T-helper 17 cell (primary cell): ENCODE data around the gene APBB3. TPM values are rescaled to one million over a fixed set of nuclear protein-coding genes. Genes with fewer than 3 reads are reported as not detected.
A peak's percentile ranks its signal among the peaks of the same experiment; 100 is the strongest.

Source experiments
- ATAC-seq: fragments of 150-1000 bp; cut with Tn5 transposase; 2 replicates; pipeline ENCODE4 v1.10.0; 2021; ENCODE audit warnings: mild to moderate bottlenecking, moderate library complexity
- DNase-seq, 3 donors: peaks; one replicate each; pipeline versions ENCODE4 v3.0.0 to v3.0.0-alpha.2; 2020 to 2021
- H3K9me3 ChIP-seq: one replicate; pipeline ENCODE4 v1.7.0; 2013; ENCODE audit warnings: low read length, mild to moderate bottlenecking; ENCODE audit not compliant: control insufficient read depth, poor library complexity, severe bottlenecking
- H3K27ac Mint-ChIP-seq: one replicate; pipeline ENCODE4 v1.8.0; 2022; ENCODE audit warnings: mild to moderate bottlenecking, moderate library complexity, mixed read lengths
- H3K27me3 Mint-ChIP-seq: one replicate; pipeline ENCODE4 v1.8.0; 2022; ENCODE audit warnings: mixed read lengths
- H3K36me3 Mint-ChIP-seq: one replicate; pipeline ENCODE4 v1.8.0; 2022; ENCODE audit warnings: low read depth, mixed read lengths
- H3K4me1 Mint-ChIP-seq: one replicate; pipeline ENCODE4 v1.8.0; 2022; ENCODE audit warnings: mild to moderate bottlenecking, mixed read lengths
- H3K4me3 Mint-ChIP-seq: one replicate; pipeline ENCODE4 v1.8.0; 2022; ENCODE audit warnings: mild to moderate bottlenecking, moderate library complexity, mixed read lengths
- total RNA-seq, 4 donors: library from RNA in 2 of 4; stranded (reverse) in 2 of 4; gene quantifications; one replicate each; pipeline ENCODE4 v1.2.3 and lab custom pipeline; 2022 to 2026

APBB3 gene
- total RNA-seq, 2 donors from 2014 or later = 47.5 to 59.0 TPM

DNA sequence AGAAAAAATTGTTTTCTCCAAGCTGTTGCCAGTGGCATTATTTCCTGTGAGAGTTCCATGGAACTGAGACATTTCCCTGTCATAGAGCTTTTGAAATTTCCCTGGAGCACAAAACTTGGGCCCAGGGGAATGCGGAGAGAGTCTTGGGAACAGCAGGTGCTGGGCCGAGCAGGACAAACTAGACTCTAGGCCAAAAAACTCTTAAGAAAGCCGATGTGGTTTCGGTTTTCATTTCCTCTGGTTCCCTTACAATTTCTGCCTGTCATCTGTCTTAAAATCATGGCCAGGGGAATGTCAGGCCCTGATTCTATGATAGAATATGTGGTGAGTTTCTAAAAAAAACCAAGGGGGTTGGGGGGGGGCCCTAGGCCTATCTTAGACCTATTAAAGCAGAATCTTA is 4.8 kb upstream of the APBB3 start:
- no peak for ATAC-seq
- DNase-seq = no peak
- H3K27ac Mint-ChIP-seq = peak overlapping the region; percentile 97
- peak overlapping the region; percentile 83 for H3K4me3 Mint-ChIP-seq
- no peaks in the 10 kb centered on the region for H3K27me3 Mint-ChIP-seq
- no peaks in the 10 kb centered on the region for H3K9me3 ChIP-seq
- H3K36me3 Mint-ChIP-seq = peaks cover 16% of the 10 kb centered on the region
- H3K4me1 Mint-ChIP-seq = peaks cover 42% of the 10 kb centered on the region

DNA sequence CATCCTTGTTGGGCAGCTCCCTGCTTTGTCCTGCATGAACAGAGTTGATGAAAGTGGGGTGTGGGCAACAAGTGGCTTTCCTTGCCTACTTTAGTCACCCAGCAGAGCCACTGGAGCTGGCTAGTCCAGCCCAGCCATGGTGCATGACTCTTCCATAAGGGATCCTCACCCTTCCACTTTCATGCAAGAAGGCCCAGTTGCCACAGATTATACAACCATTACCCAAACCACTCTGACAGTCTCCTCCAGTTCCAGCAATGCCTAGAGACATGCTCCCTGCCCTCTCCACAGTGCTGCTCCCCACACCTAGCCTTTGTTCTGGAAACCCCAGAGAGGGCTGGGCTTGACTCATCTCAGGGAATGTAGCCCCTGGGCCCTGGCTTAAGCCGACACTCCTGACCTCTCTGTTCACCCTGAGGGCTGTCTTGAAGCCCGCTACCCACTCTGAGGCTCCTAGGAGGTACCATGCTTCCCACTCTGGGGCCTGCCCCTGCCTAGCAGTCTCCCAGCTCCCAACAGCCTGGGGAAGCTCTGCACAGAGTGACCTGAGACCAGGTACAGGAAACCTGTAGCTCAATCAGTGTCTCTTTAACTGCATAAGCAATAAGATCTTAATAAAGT is 4.2 kb upstream of the APBB3 start:
- peak overlapping the region; percentile 97 for H3K27ac Mint-ChIP-seq
- H3K4me3 Mint-ChIP-seq = peak overlapping the region; percentile 83
- peaks cover 16% of the 10 kb centered on the region for H3K36me3 Mint-ChIP-seq
- no peak for ATAC-seq
- no peak for DNase-seq
- H3K9me3 ChIP-seq = no peaks in the 10 kb centered on the region
- no peaks in the 10 kb centered on the region for H3K27me3 Mint-ChIP-seq
- H3K4me1 Mint-ChIP-seq = peaks cover 44% of the 10 kb centered on the region

DNA sequence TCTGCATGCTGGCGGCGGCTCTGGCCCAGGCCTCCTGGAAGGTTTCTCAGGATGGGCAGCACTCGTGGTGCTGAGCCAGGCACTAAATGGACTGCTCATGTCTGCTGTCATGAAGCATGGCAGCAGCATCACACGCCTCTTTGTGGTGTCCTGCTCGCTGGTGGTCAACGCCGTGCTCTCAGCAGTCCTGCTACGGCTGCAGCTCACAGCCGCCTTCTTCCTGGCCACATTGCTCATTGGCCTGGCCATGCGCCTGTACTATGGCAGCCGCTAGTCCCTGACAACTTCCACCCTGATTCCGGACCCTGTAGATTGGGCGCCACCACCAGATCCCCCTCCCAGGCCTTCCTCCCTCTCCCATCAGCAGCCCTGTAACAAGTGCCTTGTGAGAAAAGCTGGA is 3.5 kb upstream of the APBB3 start:
- Mint-ChIP-seq H3K27ac (peak overlapping the region; percentile 97), H3K36me3 (peaks cover 13% of the 10 kb centered on the region)
- DNase-seq = no peak

DNA sequence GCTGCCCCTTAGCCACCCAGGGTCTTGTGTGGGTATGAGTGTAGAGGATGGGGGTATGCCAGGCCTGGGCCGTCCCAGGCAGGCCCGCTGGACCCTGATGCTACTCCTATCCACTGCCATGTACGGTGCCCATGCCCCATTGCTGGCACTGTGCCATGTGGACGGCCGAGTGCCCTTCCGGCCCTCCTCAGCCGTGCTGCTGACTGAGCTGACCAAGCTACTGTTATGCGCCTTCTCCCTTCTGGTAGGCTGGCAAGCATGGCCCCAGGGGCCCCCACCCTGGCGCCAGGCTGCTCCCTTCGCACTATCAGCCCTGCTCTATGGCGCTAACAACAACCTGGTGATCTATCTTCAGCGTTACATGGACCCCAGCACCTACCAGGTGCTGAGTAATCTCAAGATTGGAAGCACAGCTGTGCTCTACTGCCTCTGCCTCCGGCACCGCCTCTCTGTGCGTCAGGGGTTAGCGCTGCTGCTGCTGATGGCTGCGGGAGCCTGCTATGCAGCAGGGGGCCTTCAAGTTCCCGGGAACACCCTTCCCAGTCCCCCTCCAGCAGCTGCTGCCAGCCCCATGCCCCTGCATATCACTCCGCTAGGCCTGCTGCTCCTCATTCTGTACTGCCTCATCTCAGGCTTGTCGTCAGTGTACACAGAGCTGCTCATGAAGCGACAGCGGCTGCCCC is 2.9 kb upstream of the APBB3 start:
- Mint-ChIP-seq H3K4me1 (peaks cover 46% of the 10 kb centered on the region), H3K27ac (peak overlapping the region; percentile 71), H3K36me3 (peaks cover 13% of the 10 kb centered on the region), H3K27me3 (no peaks in the 10 kb centered on the region), H3K4me3 (no peak overlapping the region)
- ATAC-seq (no peak), DNase-seq (no peak)
- no peaks in the 10 kb centered on the region for H3K9me3 ChIP-seq

More for the DNA sequence above, 3.5 kb upstream of the APBB3 start:
- Mint-ChIP-seq H3K4me3 (no peak overlapping the region), H3K27me3 (no peaks in the 10 kb centered on the region), H3K4me1 (peaks cover 43% of the 10 kb centered on the region)
- H3K9me3 ChIP-seq = no peaks in the 10 kb centered on the region
- ATAC-seq = no peak

DNA sequence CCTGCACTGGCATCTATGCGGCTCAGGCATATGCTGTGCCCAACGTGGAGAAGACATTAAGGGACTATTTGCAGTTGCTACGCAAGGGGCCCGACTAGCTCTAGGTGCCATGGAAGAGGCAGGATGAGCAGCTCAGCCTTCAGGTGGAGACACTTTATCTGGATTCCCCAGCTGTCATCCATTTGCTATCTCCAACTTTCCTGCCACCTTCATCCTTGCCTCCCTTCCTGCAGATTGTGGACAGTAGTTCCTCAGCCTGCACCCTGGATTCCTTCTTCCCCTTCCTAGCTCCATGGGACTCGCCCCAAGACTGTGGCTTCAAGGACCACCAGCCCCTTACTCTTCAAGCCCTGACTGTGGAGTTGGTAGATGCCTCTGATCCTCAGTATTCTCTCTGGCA is 2.3 kb upstream of the APBB3 start:
- H3K9me3 ChIP-seq = no peaks in the 10 kb centered on the region
- Mint-ChIP-seq H3K27ac (peak overlapping the region; percentile 71), H3K36me3 (peaks cover 13% of the 10 kb centered on the region), H3K27me3 (no peaks in the 10 kb centered on the region), H3K4me3 (no peak overlapping the region), H3K4me1 (peaks cover 46% of the 10 kb centered on the region)
- DNase-seq = no peak
- no peak for ATAC-seq

DNA sequence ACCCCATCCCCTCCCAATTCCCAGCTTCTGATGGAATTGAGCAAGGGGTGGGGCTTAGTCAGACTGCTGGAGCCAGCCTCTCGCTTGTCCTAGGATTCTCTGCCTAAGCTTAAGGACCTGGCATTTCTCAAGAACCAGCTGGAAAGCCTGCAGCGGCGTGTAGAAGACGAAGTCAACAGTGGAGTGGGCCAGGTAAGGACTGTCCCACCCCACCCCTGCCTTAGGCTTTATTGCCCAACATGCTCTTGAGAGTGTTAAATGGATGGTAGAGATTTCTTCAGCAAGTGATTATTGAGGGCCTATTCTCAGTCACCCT is 1.3 kb upstream of the APBB3 start:
- peak overlapping the region; percentile 95 for H3K4me3 Mint-ChIP-seq
- no peaks in the 10 kb centered on the region for H3K27me3 Mint-ChIP-seq
- H3K36me3 Mint-ChIP-seq = peaks cover 13% of the 10 kb centered on the region
- ATAC-seq (no peak), DNase-seq (no peak)
- H3K9me3 ChIP-seq = no peaks in the 10 kb centered on the region
- H3K27ac Mint-ChIP-seq = peak overlapping the region; percentile 99
- peaks cover 49% of the 10 kb centered on the region for H3K4me1 Mint-ChIP-seq

DNA sequence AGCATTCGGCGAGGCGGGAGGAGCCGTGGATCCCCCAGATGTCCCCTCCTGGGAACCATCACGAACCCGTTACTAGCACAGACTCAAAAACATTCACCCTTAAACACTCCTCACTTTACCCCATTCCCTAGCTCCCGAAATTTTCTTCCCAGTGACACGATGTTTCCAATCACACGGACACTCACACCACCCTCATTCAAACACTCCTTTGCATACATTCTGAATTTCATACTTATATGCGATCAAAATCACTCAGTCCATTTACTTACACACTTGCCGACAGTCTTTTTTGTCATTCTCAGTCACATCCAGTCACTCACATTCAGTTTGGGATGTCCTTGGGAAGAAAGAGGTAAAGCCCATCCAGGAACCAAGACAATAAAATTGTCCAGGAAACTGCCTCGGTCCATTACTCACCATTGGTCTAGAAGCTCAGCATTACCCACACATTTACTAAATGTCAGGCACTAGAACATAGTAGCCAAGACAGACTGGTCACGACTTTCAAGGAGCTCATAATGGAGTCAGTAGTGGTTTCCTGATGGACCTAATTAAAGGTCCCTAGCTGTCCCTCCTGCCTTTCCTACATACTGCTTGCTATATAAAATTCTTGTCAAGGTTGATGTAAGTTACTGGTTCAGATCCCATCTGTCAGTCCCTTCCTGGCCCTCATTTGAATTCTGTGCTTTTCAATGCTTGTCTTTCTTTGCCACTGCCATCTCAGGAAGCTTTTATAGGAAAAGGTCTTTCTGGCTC is 804 bp upstream of the APBB3 start:
- ATAC-seq = peak; percentile 0
- no peaks in the 10 kb centered on the region for H3K27me3 Mint-ChIP-seq
- peaks cover 13% of the 10 kb centered on the region for H3K36me3 Mint-ChIP-seq
- peaks cover 49% of the 10 kb centered on the region for H3K4me1 Mint-ChIP-seq
- peak overlapping the region; percentile 95 for H3K4me3 Mint-ChIP-seq
- no peak for DNase-seq
- H3K9me3 ChIP-seq = no peaks in the 10 kb centered on the region
- peak overlapping the region; percentile 99 for H3K27ac Mint-ChIP-seq

DNA sequence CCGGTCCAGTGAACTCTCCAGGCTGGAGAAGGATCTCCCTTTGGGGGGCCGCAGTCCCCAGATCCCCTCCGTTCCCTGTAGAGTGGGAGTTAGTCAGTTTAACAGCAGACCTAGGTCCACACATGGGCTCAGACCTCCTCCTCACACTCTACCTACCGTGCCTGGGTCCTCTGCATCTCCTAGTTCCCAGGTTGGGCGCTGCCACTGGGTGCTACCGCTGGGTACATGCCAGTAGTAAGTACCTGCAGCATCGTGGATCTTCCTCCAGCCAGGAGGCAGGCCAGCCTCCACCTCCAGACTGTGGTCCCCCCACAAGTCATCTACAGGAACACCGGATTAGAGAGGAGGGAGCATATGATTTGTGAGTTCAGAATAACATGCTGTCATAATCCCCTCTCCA is 802 bp downstream of the APBB3 start:
- no peaks in the 10 kb centered on the region for H3K9me3 ChIP-seq
- DNase-seq (no peak), ATAC-seq (no peak)
- H3K36me3 Mint-ChIP-seq = peaks cover 13% of the 10 kb centered on the region
- H3K27me3 Mint-ChIP-seq = no peaks in the 10 kb centered on the region
- peak overlapping the region; percentile 99 for H3K27ac Mint-ChIP-seq
- peak overlapping the region; percentile 95 for H3K4me3 Mint-ChIP-seq
- peaks cover 50% of the 10 kb centered on the region for H3K4me1 Mint-ChIP-seq

DNA sequence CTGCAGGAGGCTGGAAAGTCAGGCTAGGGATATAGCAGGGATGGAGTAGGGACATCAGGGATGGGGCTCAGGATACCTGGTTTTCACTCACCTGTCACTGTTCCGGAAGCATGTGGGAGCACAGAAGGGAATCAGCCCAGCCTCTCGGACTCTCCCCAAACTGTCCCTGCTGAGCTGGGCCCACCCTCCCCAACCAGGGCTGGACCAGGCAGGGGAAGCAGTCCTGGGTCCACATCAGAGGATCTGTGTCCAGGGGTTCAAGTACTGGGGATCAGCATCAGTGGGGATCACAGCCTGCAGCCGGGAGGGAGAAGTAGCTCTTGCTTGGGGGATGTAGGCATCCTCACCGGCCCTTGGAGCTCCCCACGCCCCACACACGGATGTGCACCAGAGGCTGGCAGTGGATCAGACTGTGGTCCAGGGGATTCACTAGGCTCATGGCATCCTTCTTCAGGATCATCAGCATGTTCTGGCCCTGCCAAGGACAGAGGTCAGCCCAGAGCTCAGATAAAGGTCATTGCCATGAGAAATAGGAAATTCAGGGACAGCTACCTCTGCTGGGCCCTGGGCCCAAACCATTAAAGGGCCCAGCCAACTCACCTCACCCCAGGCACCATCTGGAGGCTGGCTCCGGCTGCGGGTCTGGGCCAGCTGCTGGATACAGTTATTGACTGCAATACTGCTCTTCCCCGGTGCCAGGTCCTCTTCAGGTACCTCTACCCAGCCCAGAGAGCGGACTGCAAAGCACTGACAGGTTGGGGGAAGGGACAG is 2.5 kb downstream of the APBB3 start:
- Mint-ChIP-seq H3K4me1 (peaks cover 53% of the 10 kb centered on the region), H3K36me3 (peaks cover 6% of the 10 kb centered on the region), H3K27ac (peak overlapping the region; percentile 99)

DNA sequence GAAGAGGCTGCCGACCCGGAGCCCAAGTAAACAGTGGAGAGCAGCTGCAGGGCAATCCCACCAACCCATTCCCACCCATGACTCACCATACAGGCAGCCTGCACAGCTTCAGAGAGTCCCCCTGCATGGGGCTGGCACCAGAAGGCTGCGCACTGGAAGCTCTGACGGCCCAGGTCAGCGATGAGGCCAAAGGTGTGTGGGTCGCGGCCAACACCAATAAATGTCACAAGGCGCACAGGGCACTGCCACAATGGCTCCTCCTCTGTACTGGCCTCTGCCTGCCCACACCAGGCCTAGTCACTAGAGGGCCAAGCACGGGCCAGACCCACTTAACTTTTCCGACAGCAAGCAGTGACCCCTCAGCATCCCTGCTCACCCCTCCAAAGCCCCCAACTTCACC is 4.2 kb downstream of the APBB3 start:
- H3K4me1 Mint-ChIP-seq = peaks cover 57% of the 10 kb centered on the region
- H3K4me3 Mint-ChIP-seq = no peak overlapping the region
- DNase-seq = no peak
- ATAC-seq = no peak
- H3K36me3 Mint-ChIP-seq = no peaks in the 10 kb centered on the region
- no peaks in the 10 kb centered on the region for H3K9me3 ChIP-seq
- H3K27ac Mint-ChIP-seq = no peak overlapping the region
- no peaks in the 10 kb centered on the region for H3K27me3 Mint-ChIP-seq

More for the DNA sequence above, 2.5 kb downstream of the APBB3 start:
- ATAC-seq = no peak
- DNase-seq = no peak
- no peaks in the 10 kb centered on the region for H3K9me3 ChIP-seq
- H3K4me3 Mint-ChIP-seq = peak overlapping the region; percentile 53
- no peaks in the 10 kb centered on the region for H3K27me3 Mint-ChIP-seq

DNA sequence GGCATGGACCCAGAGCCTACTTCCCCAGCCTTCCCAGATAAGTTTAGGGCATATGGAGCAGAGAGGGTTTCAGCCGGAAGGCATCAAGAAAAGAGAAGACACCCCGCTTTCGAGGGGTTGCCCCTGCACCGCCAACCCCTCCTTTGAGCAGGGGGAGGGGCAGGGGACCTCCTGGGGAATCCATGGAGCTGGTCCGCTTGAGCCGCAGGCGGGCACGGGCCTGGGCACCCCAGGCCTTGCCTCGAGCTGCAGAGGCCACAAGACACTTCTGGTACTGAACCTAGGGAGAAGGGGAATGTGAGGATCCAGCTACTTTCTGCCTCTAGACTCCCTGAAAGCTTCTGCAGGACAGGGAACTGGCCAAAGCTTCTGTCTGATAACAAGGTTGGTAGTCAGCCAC is 5.9 kb downstream of the APBB3 start:
- ATAC-seq (no peak), DNase-seq (no peak)
- Mint-ChIP-seq H3K27ac (peak overlapping the region; percentile 95), H3K27me3 (no peaks in the 10 kb centered on the region), H3K36me3 (no peaks in the 10 kb centered on the region), H3K4me1 (peaks cover 63% of the 10 kb centered on the region), H3K4me3 (no peak overlapping the region)
- no peaks in the 10 kb centered on the region for H3K9me3 ChIP-seq

DNA sequence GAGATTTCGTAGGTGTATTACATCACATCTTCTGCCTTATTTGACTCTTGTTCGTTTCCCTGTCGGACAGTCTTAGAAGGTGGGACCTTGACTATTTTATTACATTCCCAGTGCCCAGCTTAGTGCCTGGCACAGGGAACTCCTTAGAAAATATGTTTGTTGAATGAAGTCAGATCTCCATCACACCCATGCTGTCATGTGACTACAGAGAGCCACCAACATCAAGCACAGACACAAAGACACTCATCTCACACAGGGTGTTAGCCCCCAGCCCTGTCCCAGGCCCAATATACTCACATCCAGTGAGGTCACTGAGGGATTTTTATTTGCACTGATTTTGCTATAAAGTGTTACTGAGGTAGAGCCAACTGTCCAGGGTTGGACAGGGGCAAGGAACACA is 6.4 kb downstream of the APBB3 start:
- no peaks in the 10 kb centered on the region for H3K9me3 ChIP-seq
- peaks cover 3% of the 10 kb centered on the region for H3K36me3 Mint-ChIP-seq
- no peak for DNase-seq
- no peak for ATAC-seq
- H3K4me1 Mint-ChIP-seq = peaks cover 66% of the 10 kb centered on the region
- no peaks in the 10 kb centered on the region for H3K27me3 Mint-ChIP-seq
- H3K27ac Mint-ChIP-seq = peak overlapping the region; percentile 95
- peak overlapping the region; percentile 92 for H3K4me3 Mint-ChIP-seq
